T-cell (primary cell): Measurements from ENCODE around the gene TMEM184A. TPM values are rescaled to one million over a fixed set of nuclear protein-coding genes. Genes with fewer than 3 reads are reported as not detected.
A peak's percentile ranks its signal among the peaks of the same experiment; 100 is the strongest.

Experiments
- ATAC-seq, 4 experiments: fragments of 200-7000 bp in 3 of 4; fragments of 150-1000 bp in 1 of 4; cut with Tn5 transposase; replicated peaks in 1 of 4; 1 replicate in 3 of 4; 2 replicates in 1 of 4; pipeline ENCODE4 v1.10.0; 2021; ENCODE audit warnings: moderate library complexity in 3 of 4, mild to moderate bottlenecking in 2 of 4, moderate number of reproducible peaks in 1 of 4
- CTCF ChIA-PET, 2 donors: fragments of 300-600 bp; sonication (Branson Sonifier 250); formaldehyde crosslinking; loops; one replicate each; lab custom pipeline; 2022; ENCODE audit warnings: antibody characterized with exemption in 2 of 2; lab: Charles Lee
- POLR2A ChIA-PET, 2 donors: fragments of 300-600 bp; sonication (Branson Sonifier 250); formaldehyde crosslinking; loops; one replicate each; lab custom pipeline; 2022; ENCODE audit warnings: antibody characterized with exemption in 2 of 2; lab: Charles Lee
- DNase-seq, 35 experiments: peaks; one replicate each; pipeline versions ENCODE4 v3.0.0 to v3.0.0-alpha.2; 2013 to 2023
- H3K27ac ChIP-seq: one replicate; pipeline ENCODE4 v1.5.1; 2013; ENCODE audit warnings: low read length
- H3K27me3 ChIP-seq, 2 experiments: replicated peaks in 1 of 2; 1 replicate in 1 of 2; 2 replicates in 1 of 2; pipeline versions ENCODE4 v1.6.1 to v1.7.0; 2013; ENCODE audit warnings: low read length in 1 of 2, mixed read lengths in 1 of 2; ENCODE audit not compliant: control insufficient read depth in 2 of 2, insufficient read depth in 2 of 2; ENCODE audit errors: extremely low read depth in 1 of 2
- H3K36me3 ChIP-seq, 2 donors: 1 replicate in 1 of 2; 2 replicates in 1 of 2; pipeline versions ENCODE4 v1.6.1 to v1.7.0; 2013; ENCODE audit warnings: low read length in 1 of 2; ENCODE audit not compliant: control insufficient read depth in 2 of 2, insufficient read depth in 1 of 2; ENCODE audit errors: extremely low read depth in 1 of 2
- H3K4me1 ChIP-seq, 2 experiments: 1 replicate in 1 of 2; 2 replicates in 1 of 2; pipeline versions ENCODE4 v1.6.1 to v1.7.0; 2013; ENCODE audit warnings: low read length in 2 of 2, mixed read lengths in 1 of 2; ENCODE audit not compliant: insufficient read depth in 2 of 2, control insufficient read depth in 1 of 2; ENCODE audit errors: extremely low read depth in 1 of 2
- H3K4me3 ChIP-seq, 2 donors: 1 replicate in 1 of 2; 2 replicates in 1 of 2; pipeline versions ENCODE4 v1.5.1 to v1.7.0; 2013; ENCODE audit warnings: mild to moderate bottlenecking in 2 of 2, low read length in 1 of 2, moderate library complexity in 1 of 2; ENCODE audit not compliant: control insufficient read depth in 1 of 2; ENCODE audit errors: extremely low read depth in 1 of 2
- H3K9me3 ChIP-seq: 2 replicates; pipeline ENCODE4 v1.7.0; 2013
- H3K27ac Mint-ChIP-seq, 2 donors: one replicate each; pipeline ENCODE4 v1.8.0; 2020 to 2021; ENCODE audit warnings: mild to moderate bottlenecking in 2 of 2, mixed read lengths in 2 of 2
- H3K27me3 Mint-ChIP-seq, 2 donors: one replicate each; pipeline ENCODE4 v1.8.0; 2021 to 2022; ENCODE audit warnings: mixed read lengths in 2 of 2
- H3K36me3 Mint-ChIP-seq: one replicate; pipeline ENCODE4 v1.8.0; 2021; ENCODE audit warnings: mixed read lengths
- H3K4me1 Mint-ChIP-seq, 3 donors: one replicate each; pipeline ENCODE4 v1.8.0; 2020 to 2022; ENCODE audit warnings: mixed read lengths in 3 of 3, mild to moderate bottlenecking in 1 of 3
- H3K4me3 Mint-ChIP-seq, 3 donors: one replicate each; pipeline ENCODE4 v1.8.0; 2020 to 2022; ENCODE audit warnings: mild to moderate bottlenecking in 3 of 3, mixed read lengths in 3 of 3, moderate library complexity in 3 of 3
- H3K9me3 Mint-ChIP-seq, 3 donors: one replicate each; pipeline ENCODE4 v1.8.0; 2020 to 2022; ENCODE audit warnings: mixed read lengths in 3 of 3
- WGBS: methylation state at CpG from one replicate; pipeline ENCODE4 v1.1.5; 2013; ENCODE audit warnings: missing lambda C conversion rate; ENCODE audit not compliant: insufficient coverage; 5-methylcytosine and 5-hydroxymethylcytosine counted together
- total RNA-seq, 35 experiments: library from RNA in 6 of 35; stranded (reverse) in 6 of 35; fragments of 120-200 nt in 1 of 35; gene quantifications; one replicate each; pipeline versions ENCODE4 v1.2.1 to v1.2.4 and lab custom pipeline; 2013 to 2026

Gene TMEM184A
- total RNA-seq, 5 donors from 2014 or later (not counting 1 experiment from before 2014, with no cell fraction given): 0.18 to 0.38 (median 0.33) TPM; not detected in 2

GRCh38 chr7:1569833-1570632, 14.0 kb upstream of the TMEM184A start, which contains the start of gene PSMG3:
PSMG3 (minus strand) TSS chr7:1570032; CDS start chr7:1569339, 693 bp downstream.
- peak; percentile 71 to 91 (median 84) for DNase-seq
- Mint-ChIP-seq H3K9me3 (no peaks in the 10 kb centered on the region), H3K36me3 (peaks cover 10% of the 10 kb centered on the region), H3K4me1 (peaks cover 29 to 38% (median 32%) of the 10 kb centered on the region in 3 donors), H3K4me3 (peak within 1 kb of the TSS; percentile 83 to 87 (median 87)), H3K27me3 (no peaks in the 10 kb centered on the region), H3K27ac (peak within 1 kb of the TSS; percentile 89 to 91)
- POLR2A ChIA-PET: no interaction called here
- Histone ChIP-seq H3K27ac (peak within 1 kb of the TSS; percentile 72), H3K27me3 (no peaks in the 10 kb centered on the region), H3K9me3 (no peaks in the 10 kb centered on the region), H3K4me3 (peak within 1 kb of the TSS; percentile 81 to 83), H3K4me1 (peaks cover 0 to 31% of the 10 kb centered on the region in 2 experiments), H3K36me3 (peaks cover 0 to 11% of the 10 kb centered on the region in 2 donors)
- WGBS: under 1% methylated on average over 90 of the region's 95 CpGs
- CTCF ChIA-PET: interaction anchor here in 1 of 2 donors (0.9 kb wide), 1 partner anchor 38 kb away, joined by 4 read pairs; no protein-coding TSS in a partner anchor
- peak; percentile 92 to 97 (median 94) for ATAC-seq

GRCh38 chr7:1569440-1569832, 13.4 kb upstream of the TMEM184A start:
- ATAC-seq (peak in 1 of 4 experiments; percentile 36), DNase-seq (no peak)
- peaks cover 10% of the 10 kb centered on the region for H3K36me3 Mint-ChIP-seq
- 9% methylated on average over 17 of the region's 27 CpGs for WGBS
- Histone ChIP-seq H3K9me3 (no peaks in the 10 kb centered on the region), H3K4me3 (peak overlapping the region; percentile 71 to 83), H3K27ac (peak overlapping the region; percentile 70), H3K27me3 (no peaks in the 10 kb centered on the region), H3K4me1 (peaks cover 0 to 31% of the 10 kb centered on the region in 2 experiments), H3K36me3 (peaks cover 0 to 11% of the 10 kb centered on the region in 2 donors)
- no peaks in the 10 kb centered on the region for H3K9me3 Mint-ChIP-seq
- peaks cover 29 to 38% (median 32%) of the 10 kb centered on the region in 3 donors for H3K4me1 Mint-ChIP-seq
- H3K27ac Mint-ChIP-seq: peak overlapping the region; percentile 82 to 86
- ChIA-PET POLR2A (interaction anchor here in 1 of 2 donors (0.7 kb wide), 1 partner anchor 15 kb away, joined by 6 read pairs; no protein-coding TSS in a partner anchor), CTCF (interaction anchor here (0.7 to 0.9 kb wide), 2 partner anchors 29 to 37 kb away, joined by 3 to 4 read pairs; no protein-coding TSS in a partner anchor)
- H3K27me3 Mint-ChIP-seq: no peaks in the 10 kb centered on the region
- peak overlapping the region; percentile 75 to 87 (median 82) for H3K4me3 Mint-ChIP-seq

- POLR2A ChIA-PET: interaction anchor here in 1 of 2 donors (0.7 kb wide), 1 partner anchor 15 kb away, joined by 6 read pairs; no protein-coding TSS in a partner anchor
- CTCF ChIA-PET: interaction anchor here in 1 of 2 donors (0.7 kb wide), 1 partner anchor 29 kb away, joined by 3 read pairs; no protein-coding TSS in a partner anchor
Observed at GRCh38 chr7:1569016-1569415, 13.0 kb upstream of the TMEM184A start.

GRCh38 chr7:1567896-1568510, 12.0 kb upstream of the TMEM184A start:
- no peak overlapping the region for H3K27ac Mint-ChIP-seq
- 96% methylated on average over 13 of the region's 17 CpGs for whole genome bisulfite sequencing
- peaks cover 29 to 36% (median 32%) of the 10 kb centered on the region in 3 donors for H3K4me1 Mint-ChIP-seq
- peaks cover 8% of the 10 kb centered on the region for H3K36me3 Mint-ChIP-seq
- H3K27me3 Mint-ChIP-seq: no peaks in the 10 kb centered on the region
- ATAC-seq (no peak), DNase-seq (no peak)
- peaks cover 3 to 11% of the 10 kb centered on the region in 2 donors for H3K36me3 ChIP-seq
- H3K9me3 Mint-ChIP-seq: no peaks in the 10 kb centered on the region
- H3K4me1 ChIP-seq: peaks cover 0 to 31% of the 10 kb centered on the region in 2 experiments
- POLR2A ChIA-PET: no interaction called here
- CTCF ChIA-PET: no interaction called here
- no peak overlapping the region for H3K4me3 ChIP-seq
- H3K4me3 Mint-ChIP-seq: peak overlapping the region; percentile 22 to 39 (median 31)
- no peak overlapping the region for H3K27ac ChIP-seq
- no peaks in the 10 kb centered on the region for H3K9me3 ChIP-seq
- H3K27me3 ChIP-seq: no peaks in the 10 kb centered on the region

More at GRCh38 chr7:1569016-1569415, 13.0 kb upstream of the TMEM184A start:
- peaks cover 29 to 38% (median 32%) of the 10 kb centered on the region in 3 donors for H3K4me1 Mint-ChIP-seq
- no peaks in the 10 kb centered on the region for H3K27me3 ChIP-seq
- peak overlapping the region; percentile 71 to 83 for H3K4me3 ChIP-seq
- peaks cover 2 to 11% of the 10 kb centered on the region in 2 donors for H3K36me3 ChIP-seq
- DNase-seq: peak in 18 of 35 experiments; percentile 16 to 53 (median 30)
- peak overlapping the region; percentile 70 for H3K27ac ChIP-seq
- H3K4me3 Mint-ChIP-seq: peak overlapping the region; percentile 75 to 87 (median 82)
- H3K27ac Mint-ChIP-seq: peak overlapping the region; percentile 82 to 86
- H3K9me3 ChIP-seq: no peaks in the 10 kb centered on the region
- ATAC-seq: no peak
- peaks cover 10% of the 10 kb centered on the region for H3K36me3 Mint-ChIP-seq
- H3K9me3 Mint-ChIP-seq: no peaks in the 10 kb centered on the region
- H3K27me3 Mint-ChIP-seq: no peaks in the 10 kb centered on the region
- 40% methylated on average over 9 of the region's 13 CpGs for WGBS
- peaks cover 0 to 31% of the 10 kb centered on the region in 2 experiments for H3K4me1 ChIP-seq

- ChIA-PET CTCF (no interaction called here), POLR2A (no interaction called here)
- Histone ChIP-seq H3K27ac (no peak overlapping the region), H3K36me3 (peaks cover 3 to 11% of the 10 kb centered on the region in 2 donors), H3K4me1 (peaks cover 0 to 31% of the 10 kb centered on the region in 2 experiments), H3K27me3 (no peaks in the 10 kb centered on the region), H3K9me3 (no peaks in the 10 kb centered on the region), H3K4me3 (no peak overlapping the region)
- WGBS: 88% methylated on average over 9 of the region's 26 CpGs
- Mint-ChIP-seq H3K27me3 (no peaks in the 10 kb centered on the region), H3K4me1 (peaks cover 29 to 31% (median 30%) of the 10 kb centered on the region in 3 donors), H3K9me3 (no peaks in the 10 kb centered on the region), H3K36me3 (peaks cover 7% of the 10 kb centered on the region), H3K27ac (no peak overlapping the region), H3K4me3 (no peak overlapping the region)
- no peak for ATAC-seq
- DNase-seq: no peak
Observed at GRCh38 chr7:1567049-1567771, 11.2 kb upstream of the TMEM184A start.
